Activated naive CD4-positive, alpha-beta T cell (primary cell): ENCODE results near the gene GPX4.

Source experiments
- DNase-seq, 4 experiments: peaks; one replicate each; lab custom pipeline; 2025; lab: John Stamatoyannopoulos, UW

GPX4 gene, protein sequence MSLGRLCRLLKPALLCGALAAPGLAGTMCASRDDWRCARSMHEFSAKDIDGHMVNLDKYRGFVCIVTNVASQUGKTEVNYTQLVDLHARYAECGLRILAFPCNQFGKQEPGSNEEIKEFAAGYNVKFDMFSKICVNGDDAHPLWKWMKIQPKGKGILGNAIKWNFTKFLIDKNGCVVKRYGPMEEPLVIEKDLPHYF

DNA sequence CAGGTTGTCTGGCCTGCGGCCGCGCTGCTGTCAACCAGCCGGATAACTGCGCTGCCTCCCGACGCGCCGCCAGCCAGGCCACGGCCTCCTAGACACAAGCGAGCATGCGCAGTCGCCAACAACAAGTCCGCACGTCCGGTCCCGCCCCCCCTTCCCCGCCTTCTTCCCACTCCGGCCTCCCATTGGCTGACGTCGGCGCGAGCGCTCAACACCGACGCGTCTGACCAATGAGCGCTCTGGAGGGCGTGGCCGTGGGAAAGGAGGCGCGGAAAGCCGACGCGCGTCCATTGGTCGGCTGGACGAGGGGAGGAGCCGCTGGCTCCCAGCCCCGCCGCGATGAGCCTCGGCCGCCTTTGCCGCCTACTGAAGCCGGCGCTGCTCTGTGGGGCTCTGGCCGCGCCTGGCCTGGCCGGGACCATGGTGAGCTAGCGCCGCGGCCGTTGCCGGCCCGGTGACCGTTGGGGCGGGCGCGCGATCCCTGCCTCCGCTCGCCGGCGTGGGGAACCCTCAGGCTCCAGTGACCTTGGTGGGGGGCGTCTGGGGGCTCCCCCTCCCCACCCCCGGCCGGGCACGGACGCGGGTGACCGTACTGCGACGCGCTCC is at the start of gene GPX4:
TSS of gene GPX4 (plus strand) at position 287 of the 603 bp plus-strand sequence. CDS start at position 337, 50 bp downstream.
- DNase-seq = peak; percentile 92 to 99 (median 98)

DNA sequence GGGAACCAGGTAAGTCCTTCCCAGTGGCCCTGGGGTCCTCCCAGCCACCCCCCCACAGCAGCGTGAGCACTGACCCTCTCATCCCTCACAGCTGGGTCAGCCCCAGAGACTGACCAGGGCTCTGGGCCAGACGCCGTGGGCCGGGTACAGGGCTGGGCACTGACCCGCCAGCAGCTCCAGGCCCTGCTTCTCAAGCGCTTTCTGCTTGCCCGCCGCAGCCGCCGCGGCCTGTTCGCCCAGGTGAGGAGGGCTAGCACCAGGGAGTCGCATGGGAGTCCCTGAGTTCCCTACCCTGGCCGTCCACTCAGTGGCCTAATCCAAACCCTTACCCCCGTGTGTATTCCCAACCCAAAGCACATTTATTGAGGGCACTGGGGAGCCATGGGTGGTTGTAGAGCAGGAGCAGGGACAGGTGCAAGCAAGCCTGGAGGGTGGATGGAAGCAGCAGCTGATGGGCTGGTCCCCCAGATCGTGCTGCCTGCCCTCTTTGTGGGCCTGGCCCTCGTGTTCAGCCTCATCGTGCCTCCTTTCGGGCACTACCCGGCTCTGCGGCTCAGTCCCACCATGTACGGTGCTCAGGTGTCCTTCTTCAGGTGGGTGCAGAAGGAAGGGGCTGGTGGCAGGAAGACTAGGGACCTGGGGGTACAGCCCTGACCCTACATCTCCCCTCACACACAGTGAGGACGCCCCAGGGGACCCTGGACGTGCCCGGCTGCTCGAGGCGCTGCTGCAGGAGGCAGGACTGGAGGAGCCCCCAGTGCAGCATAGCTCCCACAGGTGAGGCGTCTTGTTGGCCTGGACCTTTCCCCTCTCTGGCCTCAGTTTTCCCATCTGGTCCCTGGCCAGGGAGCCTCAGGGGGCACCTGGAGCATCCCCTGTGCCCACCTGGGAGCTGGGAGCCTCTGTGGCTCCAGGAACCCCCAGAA is 49.4 kb upstream of the GPX4 start:
- no peak for DNase-seq

DNA sequence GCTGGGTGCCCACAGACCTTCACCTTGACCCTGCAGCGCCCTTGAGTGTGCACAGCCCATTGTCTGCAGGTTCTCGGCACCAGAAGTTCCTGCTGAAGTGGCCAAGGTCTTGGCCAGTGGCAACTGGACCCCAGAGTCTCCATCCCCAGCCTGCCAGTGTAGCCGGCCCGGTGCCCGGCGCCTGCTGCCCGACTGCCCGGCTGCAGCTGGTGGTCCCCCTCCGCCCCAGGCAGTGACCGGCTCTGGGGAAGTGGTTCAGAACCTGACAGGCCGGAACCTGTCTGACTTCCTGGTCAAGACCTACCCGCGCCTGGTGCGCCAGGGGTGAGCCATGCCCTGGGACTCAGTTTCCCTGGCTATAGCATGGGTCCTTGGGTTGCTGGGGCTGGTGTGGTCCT is 48.8 kb upstream of the GPX4 start:
- no peak for DNase-seq

GRCh38 chr19:1055886-1056620 is 47.7 kb upstream of the GPX4 start:
- no peak for DNase-seq

GRCh38 chr19:1057176-1057855 is 46.5 kb upstream of the GPX4 start:
- DNase-seq = no peak

DNA sequence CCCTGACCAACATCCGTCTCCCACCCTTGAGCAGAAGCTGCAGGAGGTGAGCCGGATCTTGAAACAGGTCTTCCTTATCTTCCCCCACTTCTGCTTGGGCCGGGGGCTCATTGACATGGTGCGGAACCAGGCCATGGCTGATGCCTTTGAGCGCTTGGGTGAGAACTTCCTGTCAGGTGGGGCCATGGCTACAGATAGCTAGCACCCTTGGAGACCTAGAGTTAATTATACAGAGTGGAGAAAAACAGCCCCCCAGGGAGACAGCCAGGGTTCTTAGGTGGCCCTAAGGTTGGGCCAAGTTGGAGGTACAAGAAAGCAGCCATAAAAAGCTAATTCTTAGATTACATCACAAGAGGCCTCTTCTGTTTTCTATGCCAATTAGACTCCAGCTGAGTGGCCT is 45.7 kb upstream of the GPX4 start:
- no peak for DNase-seq

- DNase-seq = no peak
Measured at GRCh38 chr19:1060689-1061088, 43.1 kb upstream of the GPX4 start.

DNA sequence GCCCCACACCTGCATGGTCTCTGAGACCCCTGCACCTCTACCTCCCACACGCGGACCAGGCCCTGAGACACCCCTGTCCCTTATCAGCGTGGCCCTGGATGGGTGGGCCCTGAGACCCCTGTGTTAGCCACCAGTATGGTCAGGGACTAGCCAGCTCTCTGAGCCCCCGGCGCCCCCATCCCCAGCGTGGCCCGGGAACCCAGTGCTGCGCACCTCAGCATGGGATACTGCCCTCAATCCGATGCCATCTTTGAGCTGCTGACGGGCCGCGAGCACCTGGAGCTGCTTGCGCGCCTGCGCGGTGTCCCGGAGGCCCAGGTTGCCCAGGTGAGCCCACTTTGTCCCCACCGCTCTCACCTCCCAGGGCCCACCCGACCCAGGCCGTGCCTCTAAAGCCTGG is 41.8 kb upstream of the GPX4 start:
- no peak for DNase-seq

DNA sequence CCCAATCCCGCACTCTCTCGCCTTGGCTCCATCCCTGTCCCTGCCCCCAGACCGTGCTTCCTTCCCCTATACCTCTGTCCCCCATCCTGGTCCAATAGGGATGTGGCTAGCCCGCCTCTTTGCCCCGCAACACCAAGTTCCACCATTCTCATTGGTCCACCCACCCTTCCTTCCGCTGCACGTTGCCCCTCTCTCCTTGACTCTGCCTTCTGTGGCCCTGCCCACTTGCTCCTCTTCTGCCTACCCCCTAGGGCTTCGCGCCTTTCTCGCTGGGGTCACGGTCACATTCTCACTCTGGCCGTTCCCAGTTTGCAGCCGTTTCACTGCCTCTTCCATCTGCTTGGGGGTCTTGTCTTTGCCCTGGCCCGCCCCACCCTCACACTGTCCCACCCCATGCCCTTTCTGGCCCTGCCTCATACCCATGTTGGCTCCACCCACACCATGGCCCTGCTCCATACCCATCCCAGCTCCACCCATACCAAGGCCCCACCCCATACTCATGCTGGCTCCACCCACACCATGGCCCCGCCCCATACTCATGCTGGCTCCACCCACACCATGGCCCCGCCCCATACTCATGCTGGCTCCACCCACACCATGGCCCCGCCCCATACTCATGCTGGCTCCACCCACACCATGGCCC is 41.3 kb upstream of the GPX4 start:
- DNase-seq = no peak

DNA sequence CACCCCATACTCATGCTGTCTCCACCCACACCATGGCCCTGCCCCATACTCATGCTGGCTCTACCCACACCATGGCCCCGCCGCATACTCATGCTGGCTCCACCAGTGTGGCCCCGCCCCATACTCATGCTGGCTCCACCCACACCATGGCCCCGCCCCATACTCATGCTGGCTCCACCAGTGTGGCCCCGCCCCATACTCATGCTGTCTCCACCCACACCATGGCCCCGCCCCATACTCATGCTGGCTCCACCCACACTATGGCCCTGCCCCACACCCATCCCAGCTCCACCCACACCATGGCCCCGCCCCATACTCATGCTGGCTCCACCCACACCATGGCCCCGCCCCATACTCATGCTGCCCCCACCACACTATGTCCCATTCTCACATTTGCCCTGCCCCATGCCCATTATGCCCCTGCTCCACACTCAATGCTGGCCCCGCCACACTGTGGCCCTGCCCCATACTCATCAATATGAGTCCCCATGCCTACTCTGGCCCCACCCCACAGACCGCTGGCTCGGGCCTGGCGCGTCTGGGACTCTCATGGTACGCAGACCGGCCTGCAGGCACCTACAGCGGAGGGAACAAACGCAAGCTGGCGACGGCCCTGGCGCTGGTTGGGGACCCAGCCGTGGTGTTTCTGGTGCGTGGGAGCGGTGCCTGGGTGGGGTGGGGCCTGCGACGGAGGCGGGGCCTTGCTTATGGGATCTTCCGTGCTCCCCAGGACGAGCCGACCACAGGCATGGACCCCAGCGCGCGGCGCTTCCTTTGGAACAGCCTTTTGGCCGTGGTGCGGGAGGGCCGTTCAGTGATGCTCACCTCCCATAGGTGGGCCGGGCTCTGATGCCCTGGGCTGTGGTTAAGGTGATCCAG is 40.5 kb upstream of the GPX4 start:
- peak; percentile 35 to 55 (median 44) for DNase-seq

- no peak for DNase-seq
Measured at GRCh38 chr19:1063909-1064660, 39.7 kb upstream of the GPX4 start.

- peak; percentile 47 to 68 (median 48) for DNase-seq
Measured at GRCh38 chr19:1064661-1065605, 38.9 kb upstream of the GPX4 start.

DNA sequence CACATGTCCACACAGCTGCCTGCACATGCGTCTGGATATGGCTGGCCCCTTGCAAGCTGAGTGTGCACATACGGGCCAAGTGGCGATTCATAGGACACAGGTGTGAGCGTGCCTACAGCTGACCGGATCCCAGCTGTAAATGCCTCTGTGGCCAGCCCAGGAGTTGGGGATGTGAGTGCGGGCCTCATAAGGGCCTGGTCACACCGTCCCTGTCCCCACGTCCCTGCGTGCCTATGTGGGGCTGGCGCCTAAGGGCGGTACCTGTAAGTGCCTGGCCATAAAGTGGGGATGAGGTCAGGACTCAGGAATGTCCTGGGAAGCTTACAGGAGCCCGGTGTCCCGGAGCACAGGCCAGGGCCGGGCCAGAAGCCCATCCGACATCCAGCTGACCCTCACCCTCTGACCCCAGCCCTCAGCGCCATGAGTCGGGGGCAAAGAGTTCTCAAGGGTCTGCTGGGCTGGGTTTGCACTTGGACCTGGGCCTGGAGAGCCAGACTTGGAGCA is 38.1 kb upstream of the GPX4 start:
- no peak for DNase-seq

DNA sequence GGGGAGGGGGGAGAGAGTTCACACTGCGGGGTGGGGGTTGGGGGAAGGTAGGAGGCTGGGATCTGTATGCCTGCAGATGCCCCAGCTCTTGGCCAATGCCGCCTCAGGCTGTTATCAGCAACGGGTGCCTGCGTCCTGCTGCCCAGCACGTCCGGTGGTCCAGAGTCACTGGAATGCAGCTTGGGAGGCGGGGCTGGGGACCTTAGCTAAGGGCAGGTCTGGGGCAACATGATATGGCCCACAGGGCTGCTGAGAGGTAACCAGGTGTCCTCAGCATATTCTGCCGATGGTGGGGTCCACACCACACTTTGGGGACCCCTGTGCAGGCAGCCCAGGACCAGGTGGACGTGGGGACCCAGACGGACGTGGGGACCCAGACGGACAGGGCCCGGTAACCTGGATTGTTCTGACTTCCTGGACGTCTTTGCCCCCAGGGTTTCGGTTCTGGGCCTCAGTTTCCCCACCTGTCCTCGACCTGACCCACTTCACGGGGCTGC is 37.5 kb upstream of the GPX4 start:
- no peak for DNase-seq

- DNase-seq = peak; percentile 39 to 83 (median 66)
Measured at GRCh38 chr19:1066748-1067340, 37.0 kb upstream of the GPX4 start, which contains the start of gene ARHGAP45. TSS of gene ARHGAP45 (plus strand) at chr19:1067167. CDS start at chr19:1067406, 239 bp downstream.

DNA sequence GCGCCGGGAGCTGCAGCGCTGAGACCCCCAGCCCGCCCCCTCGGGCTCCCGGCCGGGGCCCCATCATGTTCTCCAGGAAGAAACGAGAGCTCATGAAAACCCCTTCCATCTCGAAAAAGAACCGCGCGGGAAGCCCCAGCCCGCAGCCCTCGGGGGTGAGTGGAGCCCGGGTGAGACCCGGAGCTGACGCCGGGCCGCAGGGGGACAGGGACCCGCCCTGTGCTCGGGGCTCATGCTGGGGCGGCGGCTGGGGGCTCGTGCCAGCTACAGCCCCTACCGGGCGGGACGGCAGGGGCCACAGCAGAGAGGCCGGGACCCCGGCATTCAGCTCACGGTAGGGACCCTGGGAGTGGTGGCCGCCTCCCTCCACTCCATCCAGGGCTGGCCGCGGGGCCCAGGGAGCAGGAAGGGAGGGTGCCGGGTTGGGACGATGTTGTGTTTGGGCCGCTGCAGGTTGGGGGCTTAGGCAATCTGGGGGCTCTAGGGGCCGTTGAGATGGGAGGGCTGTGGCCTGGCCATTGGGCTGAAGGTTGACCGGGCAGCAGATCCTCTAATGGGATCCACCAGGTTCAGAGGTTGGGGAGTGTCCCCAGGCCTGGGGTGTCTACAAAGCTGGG is 36.3 kb upstream of the GPX4 start:
- DNase-seq = peak in 2 of 4 experiments; percentile 64 to 73
